Cardiac fibroblast (primary cell): ENCODE data around the gene ABCD2.

Experiments used
- DNase-seq, 2 donors: peaks; one replicate each; pipeline versions ENCODE4 v3.0.0 to v3.0.0-alpha.2; 2010; ENCODE audit warnings: low read depth in 2 of 2
- H3K4me3 ChIP-seq, 2 donors: replicated peaks in 1 of 2; 1 replicate in 1 of 2; 2 replicates in 1 of 2; pipeline ENCODE4 v1.5.1; 2011; ENCODE audit warnings: low read depth in 2 of 2, low read length in 2 of 2, mild to moderate bottlenecking in 2 of 2, moderate library complexity in 1 of 2
- TF ChIP-seq, protein P1 (sequence below): IDR thresholded peaks from one replicate; pipeline ENCODE4 v1.5.1; 2011; ENCODE audit warnings: low read depth, mild to moderate bottlenecking, low read length, inconsistent platforms

Gene ABCD2

DNA sequence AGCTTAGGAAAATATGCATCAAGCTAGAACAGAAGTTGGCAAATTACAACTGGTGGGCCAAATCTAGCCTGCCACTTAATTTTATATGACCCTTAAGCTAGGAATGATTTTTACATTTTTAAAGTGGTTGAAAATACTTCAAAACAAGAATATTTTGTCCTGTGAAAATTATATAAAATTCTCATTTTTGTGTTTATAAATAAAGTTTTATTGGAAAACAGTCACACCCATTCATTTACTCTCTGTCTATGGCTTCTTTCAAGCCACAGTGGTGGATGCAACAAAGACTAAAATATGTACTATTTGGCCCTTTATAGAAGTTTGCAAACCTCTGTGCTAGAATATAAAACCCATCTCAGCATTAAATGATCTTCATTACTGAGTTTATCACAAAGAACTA is 2.1 kb upstream of the ABCD2 start:
- TF ChIP-seq, protein P1, sequence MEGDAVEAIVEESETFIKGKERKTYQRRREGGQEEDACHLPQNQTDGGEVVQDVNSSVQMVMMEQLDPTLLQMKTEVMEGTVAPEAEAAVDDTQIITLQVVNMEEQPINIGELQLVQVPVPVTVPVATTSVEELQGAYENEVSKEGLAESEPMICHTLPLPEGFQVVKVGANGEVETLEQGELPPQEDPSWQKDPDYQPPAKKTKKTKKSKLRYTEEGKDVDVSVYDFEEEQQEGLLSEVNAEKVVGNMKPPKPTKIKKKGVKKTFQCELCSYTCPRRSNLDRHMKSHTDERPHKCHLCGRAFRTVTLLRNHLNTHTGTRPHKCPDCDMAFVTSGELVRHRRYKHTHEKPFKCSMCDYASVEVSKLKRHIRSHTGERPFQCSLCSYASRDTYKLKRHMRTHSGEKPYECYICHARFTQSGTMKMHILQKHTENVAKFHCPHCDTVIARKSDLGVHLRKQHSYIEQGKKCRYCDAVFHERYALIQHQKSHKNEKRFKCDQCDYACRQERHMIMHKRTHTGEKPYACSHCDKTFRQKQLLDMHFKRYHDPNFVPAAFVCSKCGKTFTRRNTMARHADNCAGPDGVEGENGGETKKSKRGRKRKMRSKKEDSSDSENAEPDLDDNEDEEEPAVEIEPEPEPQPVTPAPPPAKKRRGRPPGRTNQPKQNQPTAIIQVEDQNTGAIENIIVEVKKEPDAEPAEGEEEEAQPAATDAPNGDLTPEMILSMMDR, result no peak
- H3K4me3 ChIP-seq, result no peak overlapping the region
- no peak for DNase-seq

DNA sequence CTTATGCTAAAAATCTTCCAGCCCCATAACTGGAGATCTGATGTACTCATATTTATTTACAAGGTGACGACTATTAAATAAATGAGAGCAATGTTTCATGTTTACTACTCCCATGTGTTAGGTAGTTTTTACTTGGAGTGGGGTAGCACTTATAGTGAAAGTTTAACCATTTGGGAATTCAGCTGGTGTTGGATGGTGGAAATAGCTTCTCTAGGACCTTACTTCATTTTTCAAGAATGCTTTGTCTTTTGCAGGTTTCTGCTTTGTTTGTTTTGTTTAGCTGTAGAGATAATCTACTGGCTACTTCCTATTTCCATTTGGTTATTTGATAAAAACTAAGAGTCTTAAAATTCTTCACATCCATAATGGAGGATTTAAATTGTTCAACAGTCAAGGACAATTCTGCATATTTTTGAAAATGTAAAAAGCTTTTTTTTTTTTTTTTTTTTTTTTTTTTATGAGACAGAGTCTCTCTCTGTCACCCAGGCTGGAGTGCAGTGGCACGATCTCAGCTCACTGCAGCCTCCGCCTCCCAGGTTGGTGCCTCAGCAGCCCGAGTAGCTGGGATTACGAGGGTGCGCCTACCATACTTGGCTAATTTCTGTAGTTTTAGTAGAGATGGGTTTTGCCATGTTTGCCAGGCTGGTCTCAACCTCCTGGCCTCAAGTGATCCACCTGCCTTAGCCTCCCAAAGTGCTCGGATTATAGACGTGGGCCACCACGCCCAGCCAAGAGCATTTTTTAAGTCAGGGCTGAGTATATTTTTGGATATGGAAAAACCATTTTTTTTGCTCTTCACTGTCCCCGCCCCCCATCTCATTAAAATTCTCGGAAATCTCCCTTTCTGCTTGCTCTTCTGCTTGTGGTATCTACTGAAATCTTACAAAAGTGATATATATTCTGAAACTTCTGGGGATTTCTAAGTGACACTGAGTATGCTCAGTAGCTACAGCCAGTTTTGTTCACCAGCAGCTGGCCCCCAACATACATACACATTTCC is 1.4 kb upstream of the ABCD2 start:
- peak overlapping the region; percentile 41 to 62 for H3K4me3 ChIP-seq
- peak in 1 of 2 donors; percentile 20 for DNase-seq
- TF ChIP-seq, protein P1, result no peak

- no peak for DNase-seq
- peak overlapping the region; percentile 41 to 62 for H3K4me3 ChIP-seq
- TF ChIP-seq, protein P1, result no peak
Measured at GRCh38 chr12:39619316-39619659, 315 bp downstream of the ABCD2 start.

GRCh38 chr12:39618701-39619100 is 902 bp downstream of the ABCD2 start:
- no peak for DNase-seq
- TF ChIP-seq, protein P1, result no peak
- H3K4me3 ChIP-seq, result peak overlapping the region in 1 of 2 donors; percentile 62

- DNase-seq, result no peak
- TF ChIP-seq, protein P1, result no peak
- H3K4me3 ChIP-seq, result no peak overlapping the region
Measured at GRCh38 chr12:39617887-39618286, 1.7 kb downstream of the ABCD2 start.

DNA sequence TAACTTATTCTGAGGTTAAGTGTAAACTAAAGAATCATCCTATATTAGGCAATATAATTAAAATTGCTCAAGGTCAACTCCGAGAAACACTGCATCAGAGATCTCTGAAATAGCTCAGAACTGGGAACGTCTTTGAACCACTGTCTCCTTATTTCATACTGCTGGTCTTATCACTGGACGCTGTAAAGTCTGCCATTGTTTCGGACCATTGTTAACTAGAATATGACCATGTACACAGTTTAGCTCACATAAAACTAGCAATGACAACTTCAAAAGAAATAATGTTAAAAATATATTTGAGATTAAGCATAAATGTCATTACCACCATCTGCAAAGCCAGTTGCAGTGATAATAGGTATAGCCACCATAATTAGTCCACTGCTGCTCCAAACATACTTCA is 2.9 kb downstream of the ABCD2 start:
- no peak for DNase-seq
- TF ChIP-seq, protein P1, result no peak
- H3K4me3 ChIP-seq, result no peak overlapping the region
